H9 (cell line): ENCODE measurements around the gene C6orf47. TPM values are rescaled to one million over a fixed set of nuclear protein-coding genes. Genes with fewer than 3 reads are reported as not detected.

Experiments
- DNase-seq: peaks from one replicate; pipeline ENCODE4 v3.0.0-alpha.2; 2017
- H2AFZ ChIP-seq: one replicate; pipeline ENCODE4 v1.6.1; 2013; ENCODE audit warnings: mild to moderate bottlenecking, low read length, control low read depth, moderate library complexity
- H2AK5ac ChIP-seq: 2 replicates; pipeline ENCODE4 v1.6.1; 2013; ENCODE audit warnings: low read length, control low read depth, mixed read lengths; ENCODE audit not compliant: insufficient read length
- H2BK120ac ChIP-seq: one replicate; pipeline ENCODE4 v1.6.1; 2013; ENCODE audit warnings: low read depth, mild to moderate bottlenecking, low read length, control low read depth, inconsistent platforms; ENCODE audit not compliant: poor library complexity, severe bottlenecking
- H2BK12ac ChIP-seq: 2 replicates; pipeline ENCODE4 v1.6.1; 2013; ENCODE audit warnings: low read length, control low read depth, mixed read lengths, low read depth; ENCODE audit not compliant: insufficient read length
- H2BK15ac ChIP-seq: 2 replicates; pipeline ENCODE4 v1.6.1; 2013; ENCODE audit warnings: low read depth, low read length, control low read depth
- H2BK20ac ChIP-seq: one replicate; pipeline ENCODE4 v1.6.1; 2013; ENCODE audit warnings: low read depth, mild to moderate bottlenecking, low read length, control low read depth, inconsistent platforms; ENCODE audit not compliant: poor library complexity, severe bottlenecking
- H2BK5ac ChIP-seq: 2 replicates; pipeline ENCODE4 v1.6.1; 2013; ENCODE audit warnings: low read length, control low read depth, mixed read lengths; ENCODE audit not compliant: insufficient read length
- H3K14ac ChIP-seq: 2 replicates; pipeline ENCODE4 v1.6.1; 2013; ENCODE audit warnings: low read length, control low read depth; ENCODE audit not compliant: insufficient read depth
- H3K18ac ChIP-seq: 2 replicates; pipeline ENCODE4 v1.6.1; 2013; ENCODE audit warnings: low read depth, mild to moderate bottlenecking, mixed read lengths, low read length, control low read depth; ENCODE audit not compliant: insufficient read length
- H3K23ac ChIP-seq: 2 replicates; pipeline ENCODE4 v1.6.1; 2013; ENCODE audit warnings: low read length, control low read depth, mixed read lengths, low read depth; ENCODE audit not compliant: insufficient read length
- H3K23me2 ChIP-seq: 2 replicates; pipeline ENCODE4 v1.6.1; 2013; ENCODE audit warnings: low read depth, mild to moderate bottlenecking, mixed read lengths, low read length, control low read depth; ENCODE audit not compliant: insufficient read length, poor library complexity, severe bottlenecking
- H3K27ac ChIP-seq: 2 replicates; pipeline ENCODE4 v1.5.1; 2013; ENCODE audit warnings: low read length, control low read depth, mixed read lengths, low read depth; ENCODE audit not compliant: insufficient read length
- H3K27me3 ChIP-seq: 2 replicates; pipeline ENCODE4 v1.6.1; 2013; ENCODE audit warnings: low read length, control low read depth, inconsistent platforms; ENCODE audit not compliant: insufficient read depth
- H3K4ac ChIP-seq: 2 replicates; pipeline ENCODE4 v1.6.1; 2013; ENCODE audit warnings: low read depth, mild to moderate bottlenecking, control low read depth, inconsistent platforms, low read length, moderate library complexity
- H3K4me1 ChIP-seq: 2 replicates; pipeline ENCODE4 v1.6.1; 2013; ENCODE audit warnings: low read length, control low read depth, inconsistent platforms; ENCODE audit not compliant: insufficient read depth
- H3K4me2 ChIP-seq: 2 replicates; pipeline ENCODE4 v1.6.1; 2013; ENCODE audit warnings: low read length, control low read depth, mixed read lengths; ENCODE audit not compliant: insufficient read length, insufficient read depth
- H3K56ac ChIP-seq: 2 replicates; pipeline ENCODE4 v1.6.1; 2013; ENCODE audit warnings: low read depth, mild to moderate bottlenecking, mixed read lengths, low read length, control low read depth; ENCODE audit not compliant: insufficient read length
- H3K79me1 ChIP-seq: 2 replicates; pipeline ENCODE4 v1.6.1; 2013; ENCODE audit warnings: low read depth, mild to moderate bottlenecking, moderate library complexity, low read length, control low read depth, inconsistent platforms; ENCODE audit not compliant: insufficient read depth, poor library complexity, severe bottlenecking
- H3K79me2 ChIP-seq: 2 replicates; pipeline ENCODE4 v1.6.1; 2013; ENCODE audit warnings: low read length, control low read depth, inconsistent platforms; ENCODE audit not compliant: insufficient read depth
- H3K9ac ChIP-seq: 2 replicates; pipeline ENCODE4 v1.6.1; 2013; ENCODE audit warnings: low read length, control low read depth, mixed read lengths; ENCODE audit not compliant: insufficient read length; ENCODE audit errors: extremely low read depth
- H3K9me3 ChIP-seq: one replicate; pipeline ENCODE4 v1.6.1; 2013; ENCODE audit warnings: low read depth, low read length, inconsistent platforms; ENCODE audit not compliant: control insufficient read depth
- H3T11ph ChIP-seq: one replicate; pipeline ENCODE4 v1.6.1; 2013; ENCODE audit warnings: mild to moderate bottlenecking, low read length, control low read depth, inconsistent platforms
- H4K20me1 ChIP-seq: one replicate; pipeline ENCODE4 v1.6.1; 2013; ENCODE audit not compliant: control insufficient read depth, insufficient read length, insufficient read depth
- H4K5ac ChIP-seq: 2 replicates; pipeline ENCODE4 v1.6.1; 2013; ENCODE audit warnings: low read depth, mild to moderate bottlenecking, mixed read lengths, low read length, control low read depth; ENCODE audit not compliant: insufficient read length
- H4K8ac ChIP-seq: replicated peaks from 2 replicates; pipeline ENCODE4 v1.6.1; 2013; ENCODE audit warnings: low read length, control low read depth, mixed read lengths, low read depth; ENCODE audit not compliant: insufficient read length
- H4K91ac ChIP-seq: 2 replicates; pipeline ENCODE4 v1.6.1; 2013; ENCODE audit warnings: low read depth, mild to moderate bottlenecking, moderate library complexity, mixed read lengths, low read length, control low read depth; ENCODE audit not compliant: insufficient read length
- H3K27ac Mint-ChIP-seq, 3 experiments: 2 replicates in 2 of 3; 3 replicates in 1 of 3; pipeline ENCODE4 v1.8.0; 2020 to 2021; ENCODE audit warnings: mixed read lengths in 3 of 3, mild to moderate bottlenecking in 1 of 3, moderate library complexity in 1 of 3
- H3K27me3 Mint-ChIP-seq: 2 replicates; pipeline ENCODE4 v1.8.0; 2021; ENCODE audit warnings: low read depth, mild to moderate bottlenecking, moderate library complexity, mixed read lengths
- H3K36me3 Mint-ChIP-seq, 3 experiments: 2 replicates in 2 of 3; 3 replicates in 1 of 3; pipeline ENCODE4 v1.8.0; 2020 to 2021; ENCODE audit warnings: low read depth in 3 of 3, mixed read lengths in 3 of 3; ENCODE audit not compliant: insufficient read depth in 1 of 3
- H3K4me1 Mint-ChIP-seq, 2 experiments: 2 replicates each; pipeline ENCODE4 v1.8.0; 2020; ENCODE audit warnings: mixed read lengths in 2 of 2
- H3K4me3 Mint-ChIP-seq, 2 experiments: 2 replicates in 1 of 2; 3 replicates in 1 of 2; pipeline ENCODE4 v1.8.0; 2020 to 2021; ENCODE audit warnings: mild to moderate bottlenecking in 2 of 2, mixed read lengths in 2 of 2, moderate library complexity in 1 of 2
- H3K9me3 Mint-ChIP-seq, 2 experiments: 2 replicates in 1 of 2; 3 replicates in 1 of 2; pipeline ENCODE4 v1.8.0; 2020; ENCODE audit warnings: mild to moderate bottlenecking in 2 of 2, mixed read lengths in 2 of 2, moderate library complexity in 1 of 2
- CTCF ChIP-seq: fragments of 200-600 bp; sonication (generic); conservative IDR thresholded peaks from 3 replicates; pipeline ENCODE4 v1.8.0; 2021; ENCODE audit warnings: antibody characterized with exemption, mild to moderate bottlenecking
- WGBS: extraction: QIAGEN DNeasy Blood & Tissue Kit; methylation state at CpG from one replicate; pipeline ENCODE4 v1.1.7; 2013; ENCODE audit warnings: missing lambda C conversion rate, low lambda C conversion rate, mixed read lengths; ENCODE audit not compliant: insufficient read length; ENCODE audit errors: extremely low coverage; 5-methylcytosine and 5-hydroxymethylcytosine counted together
- total RNA-seq: library from RNA; stranded (reverse); gene quantifications from 2 replicates; pipeline ENCODE4 v1.2.1, GENCODE V29; 2021

C6orf47 gene
- total RNA-seq, 1 experiment from 2014 or later, result 19.0 TPM

- Histone ChIP-seq H2BK12ac (no peak overlapping the region), H3K4ac (no peak overlapping the region), H3K79me1 (peaks cover 3% of the 10 kb centered on the region), H3K18ac (no peak overlapping the region), H3K9me3 (no peaks in the 10 kb centered on the region), H2AFZ (no peak overlapping the region), H2BK15ac (no peak overlapping the region), H3K27me3 (no peaks in the 10 kb centered on the region), H3K9ac (no peak overlapping the region), H3T11ph (no peak overlapping the region), H3K79me2 (no peaks in the 10 kb centered on the region), H3K27ac (no peak overlapping the region), H4K91ac (no peak overlapping the region), H3K56ac (no peak overlapping the region), H3K4me2 (no peak overlapping the region), H4K8ac (no peak overlapping the region), H3K4me1 (no peaks in the 10 kb centered on the region), H4K20me1 (no peaks in the 10 kb centered on the region), H2BK20ac (no peak overlapping the region), H2AK5ac (no peak overlapping the region), H3K14ac (no peak overlapping the region), H2BK120ac (no peak overlapping the region), H2BK5ac (no peak overlapping the region), H3K23ac (no peak overlapping the region), H4K5ac (no peak overlapping the region), H3K23me2 (no peaks in the 10 kb centered on the region)
- WGBS, result no CpG with 5 or more reads among the region's 25 CpGs
- H3K36me3 Mint-ChIP-seq, result peaks cover 85 to 100% (median 100%) of the 10 kb centered on the region in 3 experiments
- H3K4me3 Mint-ChIP-seq, result no peak overlapping the region; a peak in 1 of 5 replicates
- peak overlapping the region in 1 of 3 experiments; percentile 71; a peak in 2 of 7 replicates for H3K27ac Mint-ChIP-seq
- peaks cover 0 to 3% of the 10 kb centered on the region in 2 experiments; a peak in 1 of 4 replicates for H3K4me1 Mint-ChIP-seq
- H3K27me3 Mint-ChIP-seq, result no peaks in the 10 kb centered on the region; the same call in 1 of the 2 replicates
- H3K9me3 Mint-ChIP-seq, result no peaks in the 10 kb centered on the region
- no peak for TF ChIP-seq CTCF
- DNase-seq, result no peak
These were observed 30.2 kb downstream of the C6orf47 start for GRCh38 chr6:31630177-31630934.
